ENCODE measurements around the gene CSNK1A1.
A peak's percentile ranks its signal among the peaks of the same experiment; 100 is the strongest.
"Not testable (repeated sequence)": the region's sequence is repeated elsewhere in the genome, so short reads cannot be mapped to it uniquely, and the experiment has no call there.

Gene CSNK1A1

DNA sequence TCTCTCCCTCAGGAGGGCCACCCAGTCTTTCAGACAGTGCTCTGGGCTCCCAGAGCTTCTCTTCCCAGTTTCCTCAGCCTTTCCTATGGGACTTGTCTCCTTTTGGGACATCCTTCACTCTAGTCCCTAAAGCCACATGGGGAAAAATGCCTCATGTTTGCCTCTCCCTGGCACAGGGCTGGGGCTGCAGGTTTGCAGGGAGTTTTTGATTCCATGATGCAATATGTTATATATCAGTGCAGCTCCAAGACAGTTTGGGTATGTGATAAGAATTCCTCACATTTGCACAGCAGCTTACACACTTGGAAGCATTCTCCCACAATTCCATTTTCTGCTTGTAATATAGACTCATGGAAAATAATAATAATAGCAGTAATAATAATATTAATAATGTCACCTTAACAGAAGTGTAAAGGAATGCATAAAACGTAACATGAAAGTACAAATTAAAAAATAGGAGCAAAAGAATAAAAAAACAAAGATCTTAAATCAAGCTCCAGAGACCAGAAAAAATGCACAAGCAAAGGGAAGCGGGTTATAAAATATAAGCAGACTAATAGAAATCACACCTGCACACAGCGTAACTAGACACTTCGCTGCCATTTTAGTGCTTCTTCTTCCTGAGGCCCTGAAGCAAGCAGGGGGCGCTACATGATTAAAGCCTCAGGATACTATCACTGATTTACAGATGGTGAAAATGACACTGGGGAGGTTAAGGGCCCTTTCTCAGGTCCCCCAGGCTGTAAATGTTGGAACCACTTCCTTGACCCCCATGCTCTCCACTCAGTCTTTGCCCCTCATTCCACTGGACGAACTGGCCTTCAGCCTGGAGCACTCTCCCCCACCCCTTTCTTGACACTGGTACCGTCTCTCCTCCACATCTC is 102.2 kb downstream of the CSNK1A1 start:
- no peak overlapping the region for H3K4me3 ChIP-seq (ENCODE audit: low read depth, low read length)
- no peak for DNase-seq (ENCODE audit: low read depth, low spot score)
- TF ChIP-seq, protein P1, sequence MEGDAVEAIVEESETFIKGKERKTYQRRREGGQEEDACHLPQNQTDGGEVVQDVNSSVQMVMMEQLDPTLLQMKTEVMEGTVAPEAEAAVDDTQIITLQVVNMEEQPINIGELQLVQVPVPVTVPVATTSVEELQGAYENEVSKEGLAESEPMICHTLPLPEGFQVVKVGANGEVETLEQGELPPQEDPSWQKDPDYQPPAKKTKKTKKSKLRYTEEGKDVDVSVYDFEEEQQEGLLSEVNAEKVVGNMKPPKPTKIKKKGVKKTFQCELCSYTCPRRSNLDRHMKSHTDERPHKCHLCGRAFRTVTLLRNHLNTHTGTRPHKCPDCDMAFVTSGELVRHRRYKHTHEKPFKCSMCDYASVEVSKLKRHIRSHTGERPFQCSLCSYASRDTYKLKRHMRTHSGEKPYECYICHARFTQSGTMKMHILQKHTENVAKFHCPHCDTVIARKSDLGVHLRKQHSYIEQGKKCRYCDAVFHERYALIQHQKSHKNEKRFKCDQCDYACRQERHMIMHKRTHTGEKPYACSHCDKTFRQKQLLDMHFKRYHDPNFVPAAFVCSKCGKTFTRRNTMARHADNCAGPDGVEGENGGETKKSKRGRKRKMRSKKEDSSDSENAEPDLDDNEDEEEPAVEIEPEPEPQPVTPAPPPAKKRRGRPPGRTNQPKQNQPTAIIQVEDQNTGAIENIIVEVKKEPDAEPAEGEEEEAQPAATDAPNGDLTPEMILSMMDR (IDR thresholded peaks at IDR 0.05; ENCODE audit: low read depth, low read length): peak; percentile 55
- in situ Hi-C loops (cut with HindIII; ENCODE audit: low sequenced_read_pairs): no loop called here

DNA sequence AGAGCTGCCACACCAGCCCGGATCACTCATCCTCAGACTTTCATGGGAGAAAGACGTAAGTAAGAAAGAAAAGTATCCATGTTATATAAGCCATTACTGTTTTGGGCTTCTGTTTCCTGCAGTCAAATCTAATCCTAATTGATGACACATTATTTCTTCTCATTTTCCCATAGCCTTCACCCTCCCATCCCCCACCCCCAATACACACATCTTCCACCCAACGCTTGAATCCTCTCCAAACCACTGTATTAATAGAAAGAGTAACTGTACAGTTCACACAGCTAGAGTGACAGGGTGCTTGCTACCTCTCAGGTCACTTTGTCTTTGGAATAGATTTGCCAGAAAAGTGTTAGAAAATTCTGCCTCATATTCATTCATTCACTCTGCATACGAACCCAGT is 102.8 kb downstream of the CSNK1A1 start:
- DNase-seq (ENCODE audit: low read depth, low spot score): no peak

DNA sequence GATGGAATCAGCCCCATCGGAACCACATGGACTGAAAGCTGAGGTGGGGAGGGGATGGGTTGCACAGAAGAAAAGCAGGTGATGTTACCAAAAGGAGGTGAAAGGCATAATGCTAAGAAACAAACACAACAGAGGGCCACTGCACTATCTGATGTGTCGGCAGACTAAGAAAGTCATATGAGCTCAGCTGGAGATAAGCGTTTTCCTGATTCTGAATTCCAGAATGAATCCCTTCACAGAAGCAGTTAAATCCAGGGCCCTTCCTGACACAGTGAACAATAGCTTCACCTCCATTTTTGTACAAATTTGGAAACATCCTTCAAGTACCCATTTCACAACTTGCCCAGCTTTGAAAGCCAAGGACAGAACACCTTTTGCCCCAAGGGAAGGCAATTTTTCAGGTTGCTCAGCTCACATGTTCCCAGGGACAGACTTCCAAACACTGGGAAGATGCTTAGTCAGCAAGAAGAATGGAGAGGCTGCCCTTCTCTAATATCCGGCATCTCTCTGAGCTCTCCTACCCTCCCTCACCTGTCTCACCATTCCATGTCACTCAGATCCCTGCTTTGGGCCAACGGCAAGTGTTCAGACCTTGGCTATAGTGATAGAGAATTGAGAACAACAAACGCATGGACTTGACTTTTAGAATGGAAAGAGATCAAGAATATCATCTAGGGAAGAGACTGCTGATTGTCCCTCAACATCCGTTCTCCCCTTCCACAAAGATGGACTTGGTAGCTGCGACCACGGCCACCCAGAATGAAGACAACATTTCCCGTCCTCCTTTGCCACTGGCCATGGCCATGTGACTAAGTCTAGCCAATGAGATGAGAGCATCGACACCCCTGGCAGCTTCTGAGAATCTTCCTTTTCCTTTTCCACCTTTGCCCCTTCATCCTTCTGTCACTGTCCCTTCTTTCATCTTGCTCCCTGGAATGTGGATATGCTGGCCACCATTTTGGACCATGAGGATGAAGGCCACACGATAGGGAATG is 103.6 kb downstream of the CSNK1A1 start:
- TF ChIP-seq, protein P1 (IDR thresholded peaks at IDR 0.05; ENCODE audit: low read depth, low read length): no peak
- in situ Hi-C loops (cut with HindIII; ENCODE audit: low sequenced_read_pairs): no loop called here
- DNase-seq (ENCODE audit: low read depth, low spot score): no peak
- no peak overlapping the region for H3K4me3 ChIP-seq (ENCODE audit: low read depth, low read length)

More for the DNA sequence above, 102.8 kb downstream of the CSNK1A1 start:
- no peak overlapping the region for H3K4me3 ChIP-seq (ENCODE audit: low read depth, low read length)
- TF ChIP-seq, protein P1 (IDR thresholded peaks at IDR 0.05; ENCODE audit: low read depth, low read length): no peak
- in situ Hi-C loops (cut with HindIII; ENCODE audit: low sequenced_read_pairs): no loop called here

DNA sequence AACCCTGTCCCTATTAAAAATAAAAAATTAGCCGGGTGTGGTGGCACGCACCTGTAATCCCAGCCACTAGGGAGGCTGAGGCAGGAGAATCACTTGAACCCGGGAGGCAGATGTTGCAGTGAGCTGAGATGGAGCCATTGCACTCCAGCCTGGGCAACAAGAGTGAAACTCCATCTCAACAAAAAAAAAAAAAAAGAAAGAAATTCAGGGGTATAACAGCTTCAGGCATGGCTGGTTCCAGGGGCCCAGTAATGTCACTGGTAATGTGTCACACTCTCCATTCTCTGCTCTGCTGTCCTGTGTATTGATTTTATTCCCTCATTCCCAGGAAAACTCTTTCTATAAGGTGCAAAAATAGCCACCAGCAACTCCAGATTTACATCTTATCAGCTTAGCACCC is 104.4 kb downstream of the CSNK1A1 start:
- in situ Hi-C loops (cut with HindIII; ENCODE audit: low sequenced_read_pairs); H3K4me3 ChIP-seq (ENCODE audit: low read depth, low read length); DNase-seq (ENCODE audit: low read depth, low spot score): not testable (repeated sequence)

DNA sequence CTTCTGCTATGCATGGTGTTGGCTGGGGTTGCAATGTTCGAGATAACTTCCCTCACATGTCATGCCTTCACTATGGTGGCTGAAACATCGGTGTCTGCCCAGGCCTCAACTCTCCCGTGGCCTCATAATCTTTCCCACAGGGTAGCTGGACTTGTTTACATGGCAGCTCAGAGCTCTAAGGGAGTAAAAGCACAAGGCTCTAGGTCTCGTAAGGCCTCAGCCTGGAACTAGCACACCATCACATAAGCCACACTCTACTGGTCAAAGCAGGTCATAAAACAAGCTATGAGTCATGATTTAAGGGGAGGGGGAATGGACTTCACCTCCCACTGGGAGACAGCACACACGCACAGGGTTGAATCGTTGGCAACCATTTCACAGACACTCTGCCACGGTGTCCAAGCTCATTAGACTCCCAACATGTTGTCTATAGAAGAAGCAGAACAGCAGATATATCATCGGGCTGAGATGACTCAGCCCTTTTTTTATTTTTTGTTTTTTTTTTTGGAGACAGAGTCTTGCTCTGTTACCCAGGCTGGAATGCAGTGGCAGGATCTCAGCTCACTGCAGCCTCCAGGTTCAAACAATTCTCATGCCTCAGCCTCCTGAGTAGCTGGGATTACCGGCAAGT is 105.4 kb downstream of the CSNK1A1 start:
- DNase-seq (ENCODE audit: low read depth, low spot score): peak; percentile 98
- in situ Hi-C loops (cut with HindIII; ENCODE audit: low sequenced_read_pairs): no loop called here
- H3K4me3 ChIP-seq (ENCODE audit: low read depth, low read length): no peak overlapping the region
- TF ChIP-seq, protein P1 (IDR thresholded peaks at IDR 0.05; ENCODE audit: low read depth, low read length): no peak

DNA sequence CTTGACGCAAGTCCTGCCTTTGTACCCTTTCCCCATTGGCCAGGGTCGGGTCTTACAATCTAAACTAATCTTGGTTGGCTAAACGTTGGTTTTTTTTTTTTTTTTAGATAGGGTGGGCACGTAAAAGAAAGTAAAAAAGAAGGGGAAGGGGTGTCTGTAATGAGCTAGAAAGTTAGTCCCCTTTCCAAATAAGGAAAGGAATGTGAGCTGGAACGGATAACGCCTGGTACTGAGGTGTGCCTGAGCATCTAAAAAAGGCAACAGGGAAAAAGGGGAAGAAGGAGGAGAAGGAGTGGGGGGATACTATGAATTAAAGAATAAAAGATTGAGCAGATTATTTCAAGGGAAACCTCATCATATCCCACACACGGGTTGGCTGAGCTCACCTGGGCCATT is 105.9 kb downstream of the CSNK1A1 start:
- no peak overlapping the region for H3K4me3 ChIP-seq (ENCODE audit: low read depth, low read length)
- TF ChIP-seq, protein P1 (IDR thresholded peaks at IDR 0.05; ENCODE audit: low read depth, low read length): no peak
- no peak for DNase-seq (ENCODE audit: low read depth, low spot score)
- in situ Hi-C loops (cut with HindIII; ENCODE audit: low sequenced_read_pairs): no loop called here

GRCh38 chr5:149444430-149444829 is 106.8 kb downstream of the CSNK1A1 start:
- in situ Hi-C loops (cut with HindIII; ENCODE audit: low sequenced_read_pairs); DNase-seq (ENCODE audit: low read depth, low spot score); H3K4me3 ChIP-seq (ENCODE audit: low read depth, low read length): not testable (repeated sequence)
